Gastrocnemius medialis (tissue), 4 donors: ENCODE data around the gene PRKACB. TPM values are rescaled to one million over a fixed set of nuclear protein-coding genes. Genes with fewer than 3 reads are reported as not detected.
"Not testable (repeated sequence)": the region's sequence is repeated elsewhere in the genome, so short reads cannot be mapped to it uniquely, and the experiment has no call there.

Experiments used
- ATAC-seq, 2 donors: fragments of 150-250 bp; one replicate each; pipeline ENCODE4 v1.9.1; 2016
- DNase-seq, 2 donors: peaks; one replicate each; pipeline ENCODE4 v3.0.0-alpha.2; 2019
- H3K27ac ChIP-seq, 4 donors: fragments of 200-600 bp; sonication (generic); 1 replicate in 1 of 4; 2 replicates in 3 of 4; pipeline ENCODE4 v1.5.1; 2016 to 2018; ENCODE audit warnings: mild to moderate bottlenecking in 2 of 4, moderate library complexity in 1 of 4
- H3K27me3 ChIP-seq, 3 donors: fragments of 200-600 bp; sonication (generic) in 2 of 3; 1 replicate in 1 of 3; 2 replicates in 2 of 3; pipeline versions ENCODE4 v1.5.1 to v1.6.0; 2016 to 2019; ENCODE audit warnings: mild to moderate bottlenecking in 1 of 3, moderate library complexity in 1 of 3
- H3K36me3 ChIP-seq, 2 donors: fragments of 200-600 bp; sonication (generic) in 1 of 2; one replicate each; pipeline ENCODE4 v1.5.1; 2017 to 2018
- H3K4me1 ChIP-seq, 2 donors: fragments of 200-600 bp; sonication (generic) in 1 of 2; one replicate each; pipeline ENCODE4 v1.5.1; 2016 to 2017; ENCODE audit warnings: mild to moderate bottlenecking in 2 of 2
- H3K4me3 ChIP-seq, 4 donors: fragments of 200-600 bp; sonication (generic) in 3 of 4; 1 replicate in 1 of 4; 2 replicates in 3 of 4; pipeline ENCODE4 v1.5.1; 2016 to 2019; ENCODE audit warnings: mild to moderate bottlenecking in 2 of 4
- H3K9me3 ChIP-seq, 3 donors: fragments of 200-600 bp; sonication (generic) in 2 of 3; 1 replicate in 1 of 3; 2 replicates in 2 of 3; pipeline ENCODE4 v1.5.1; 2016 to 2019
- POLR2A ChIP-seq, 2 donors: fragments of 450-650 bp; IDR thresholded peaks; one replicate each; pipeline ENCODE4 v1.6.1; 2017; ENCODE audit warnings: antibody characterized with exemption in 2 of 2, mild to moderate bottlenecking in 2 of 2, moderate library complexity in 2 of 2
- in situ Hi-C, 4 donors: fragments of 200-750 bp; cut with MboI; loops; one replicate each; pipeline versions ENCODE4 v1.15.0 to v1.8.0; 2017; ENCODE audit warnings: low sequenced_read_pairs in 4 of 4
- intact Hi-C: fragments of 100-400 bp; cut with DNase I; formaldehyde crosslinking; loops from one replicate; pipeline ENCODE4 v1.15.1; 2023; ENCODE audit warnings: low total_unique reads
- total RNA-seq, 4 donors: library from RNA; depleted of rRNA; stranded (reverse); fragments of >200 nt; gene quantifications; one replicate each; pipeline versions ENCODE4 v1.1.0 to v1.2.3, GENCODE V29; 2016
- TF ChIP-seq, protein P1 (sequence below), 5 experiments: fragments of 450-650 bp in 3 of 5; fragments of 200-600 bp in 2 of 5; sonication (generic) in 2 of 5; IDR thresholded peaks in 4 of 5; conservative IDR thresholded peaks in 1 of 5; 1 replicate in 4 of 5; 2 replicates in 1 of 5; pipeline ENCODE4 v1.5.1; 2016 to 2019; ENCODE audit warnings: antibody characterized with exemption in 5 of 5, mild to moderate bottlenecking in 3 of 5, moderate library complexity in 3 of 5

The PRKACB gene
- total RNA-seq, 4 donors from 2014 or later = 4.2 to 12.4 (median 7.0) TPM

DNA sequence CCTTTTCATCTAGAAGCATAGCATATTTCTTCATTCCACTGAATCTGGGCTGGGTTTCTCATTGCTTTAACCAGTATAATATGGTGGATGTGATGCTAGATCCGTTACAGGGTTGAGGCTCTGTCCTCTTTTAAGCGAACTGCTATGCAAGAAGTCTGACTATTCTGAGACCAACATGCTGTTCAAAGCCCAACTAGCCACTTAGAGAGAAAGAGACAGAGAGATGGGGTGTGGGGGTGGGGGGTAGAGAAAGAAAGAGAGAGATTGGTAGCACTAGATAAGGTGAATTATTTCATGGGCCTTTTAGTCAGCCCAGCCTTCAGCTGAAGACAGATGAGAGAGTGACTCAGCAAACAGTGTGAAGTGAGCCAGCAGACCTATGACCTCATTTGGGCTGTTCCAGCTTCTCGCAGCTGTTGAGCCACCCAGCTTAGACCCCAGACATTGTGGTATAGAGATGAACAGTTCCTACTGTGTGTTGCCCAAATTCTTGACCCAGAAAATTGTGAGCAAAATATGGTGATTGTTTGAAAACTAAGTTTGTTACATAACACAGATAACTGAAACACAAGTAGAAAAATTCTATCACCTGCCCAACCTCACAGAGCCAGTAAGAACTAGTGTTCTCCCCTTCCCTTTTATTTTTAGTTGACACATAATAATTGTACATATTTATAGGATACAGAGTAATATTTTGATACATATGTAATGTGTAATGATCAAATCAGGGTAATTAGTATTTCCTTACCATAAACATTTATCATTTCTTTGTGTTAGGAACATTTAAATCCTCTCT, 40.7 kb upstream of the PRKACB start:
- no peak for TF ChIP-seq POLR2A (IDR thresholded peaks at IDR 0.05)
- TF ChIP-seq, protein P1, sequence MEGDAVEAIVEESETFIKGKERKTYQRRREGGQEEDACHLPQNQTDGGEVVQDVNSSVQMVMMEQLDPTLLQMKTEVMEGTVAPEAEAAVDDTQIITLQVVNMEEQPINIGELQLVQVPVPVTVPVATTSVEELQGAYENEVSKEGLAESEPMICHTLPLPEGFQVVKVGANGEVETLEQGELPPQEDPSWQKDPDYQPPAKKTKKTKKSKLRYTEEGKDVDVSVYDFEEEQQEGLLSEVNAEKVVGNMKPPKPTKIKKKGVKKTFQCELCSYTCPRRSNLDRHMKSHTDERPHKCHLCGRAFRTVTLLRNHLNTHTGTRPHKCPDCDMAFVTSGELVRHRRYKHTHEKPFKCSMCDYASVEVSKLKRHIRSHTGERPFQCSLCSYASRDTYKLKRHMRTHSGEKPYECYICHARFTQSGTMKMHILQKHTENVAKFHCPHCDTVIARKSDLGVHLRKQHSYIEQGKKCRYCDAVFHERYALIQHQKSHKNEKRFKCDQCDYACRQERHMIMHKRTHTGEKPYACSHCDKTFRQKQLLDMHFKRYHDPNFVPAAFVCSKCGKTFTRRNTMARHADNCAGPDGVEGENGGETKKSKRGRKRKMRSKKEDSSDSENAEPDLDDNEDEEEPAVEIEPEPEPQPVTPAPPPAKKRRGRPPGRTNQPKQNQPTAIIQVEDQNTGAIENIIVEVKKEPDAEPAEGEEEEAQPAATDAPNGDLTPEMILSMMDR (IDR thresholded peaks at IDR 0.05 in 4 of 5, conservative IDR thresholded peaks at IDR 0.05 in 1 of 5) = no peak
- in situ Hi-C loops = loop anchor here in 1 of 4 donors (25.0 kb wide), 1 partner anchor 166 kb away; no protein-coding TSS in a partner anchor

DNA sequence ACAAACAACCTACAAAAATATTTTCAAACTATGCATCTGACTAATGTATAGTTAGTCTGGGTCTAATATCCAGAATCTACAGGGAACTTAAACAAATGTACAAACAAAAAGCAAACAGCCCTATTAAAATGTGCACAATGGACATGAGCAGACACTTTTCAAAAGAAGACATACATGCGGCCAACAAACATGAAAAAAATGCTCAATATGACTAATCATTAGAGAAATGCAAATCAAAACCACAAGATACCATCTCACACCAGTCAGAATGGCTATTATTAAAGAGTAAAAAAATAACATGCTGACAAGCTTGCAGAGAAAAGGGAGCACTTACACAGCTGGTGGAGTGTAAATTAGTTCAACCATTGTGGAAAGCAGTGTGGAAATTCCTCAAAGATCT, 36.5 kb upstream of the PRKACB start:
- DNase-seq, H3K27me3 ChIP-seq, H3K4me3 ChIP-seq, H3K27ac ChIP-seq, intact Hi-C loops, H3K9me3 ChIP-seq, ATAC-seq, H3K36me3 ChIP-seq: not testable (repeated sequence)
- H3K4me1 ChIP-seq = peaks cover 10 to 11% of the 10 kb centered on the region in 2 donors
- in situ Hi-C loops = loop anchor here in 1 of 4 donors (25.0 kb wide), 1 partner anchor 170 kb away; no protein-coding TSS in a partner anchor

More for the DNA sequence above, 40.7 kb upstream of the PRKACB start:
- no peak overlapping the region for H3K4me3 ChIP-seq
- H3K4me1 ChIP-seq = peaks cover 10 to 11% of the 10 kb centered on the region in 2 donors
- intact Hi-C loops = no loop called here
- ATAC-seq = peak; percentile 80 to 98
- no peaks in the 10 kb centered on the region for H3K36me3 ChIP-seq
- peak in 1 of 2 donors; percentile 39 for DNase-seq
- H3K27ac ChIP-seq = peak overlapping the region; percentile 39 to 61 (median 54)
- no peaks in the 10 kb centered on the region for H3K27me3 ChIP-seq
- H3K9me3 ChIP-seq = no peaks in the 10 kb centered on the region

- intact Hi-C loops = no loop called here
- in situ Hi-C loops = loop anchor here in 1 of 4 donors (25.0 kb wide), 1 partner anchor 171 kb away; no protein-coding TSS in a partner anchor
These were observed 36.1 kb upstream of the PRKACB start for GRCh38 chr1:84107955-84108354.

DNA sequence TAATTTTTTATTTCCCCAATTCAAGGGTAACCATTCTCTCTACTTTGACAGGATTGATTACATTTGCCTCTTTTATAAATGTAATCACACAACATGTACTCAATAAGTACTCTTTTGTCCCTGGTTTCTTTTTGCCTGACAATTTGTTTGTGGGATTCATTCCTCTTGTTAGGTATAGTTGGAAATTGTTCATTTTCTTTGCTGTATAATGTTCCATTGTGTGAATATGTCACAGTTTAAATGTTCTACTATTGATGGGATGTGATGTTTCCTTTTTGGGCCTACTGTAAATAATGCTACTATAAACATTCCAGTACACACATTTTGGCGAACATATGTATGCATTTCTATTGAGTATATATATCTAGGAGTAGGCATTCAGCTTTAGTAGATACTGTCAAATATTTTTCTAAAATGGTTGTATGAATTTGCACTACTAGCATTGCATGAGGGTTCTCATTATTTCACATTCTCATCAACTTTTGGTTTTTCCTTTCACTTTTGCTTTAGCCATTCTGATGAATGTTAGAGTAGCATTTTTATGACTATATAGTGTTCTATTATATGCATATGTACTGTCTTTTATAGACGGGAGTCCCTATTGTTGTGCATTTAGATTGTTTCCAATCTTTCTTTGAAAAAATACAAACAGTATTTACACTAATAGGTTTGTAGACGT, 35.0 kb upstream of the PRKACB start:
- TF ChIP-seq, protein P1 (IDR thresholded peaks at IDR 0.05 in 4 of 5, conservative IDR thresholded peaks at IDR 0.05 in 1 of 5) = no peak
- TF ChIP-seq POLR2A (IDR thresholded peaks at IDR 0.05) = no peak
- no peak overlapping the region for H3K4me3 ChIP-seq
- no peaks in the 10 kb centered on the region for H3K27me3 ChIP-seq
- ATAC-seq = no peak
- no peak for DNase-seq
- no peaks in the 10 kb centered on the region for H3K9me3 ChIP-seq
- H3K4me1 ChIP-seq = peaks cover 0 to under 1% of the 10 kb centered on the region in 2 donors
- in situ Hi-C loops = loop anchor here in 1 of 4 donors (25.0 kb wide), 1 partner anchor 172 kb away; no protein-coding TSS in a partner anchor
- no peaks in the 10 kb centered on the region for H3K36me3 ChIP-seq
- intact Hi-C loops = no loop called here
- no peak overlapping the region for H3K27ac ChIP-seq

More at GRCh38 chr1:84107955-84108354, 36.1 kb upstream of the PRKACB start:
- DNase-seq = no peak
- ATAC-seq = no peak
- Histone ChIP-seq H3K4me1 (peaks cover 7 to 11% of the 10 kb centered on the region in 2 donors), H3K4me3 (no peak overlapping the region), H3K27ac (no peak overlapping the region), H3K36me3 (no peaks in the 10 kb centered on the region), H3K9me3 (no peaks in the 10 kb centered on the region), H3K27me3 (no peaks in the 10 kb centered on the region)
- TF ChIP-seq POLR2A (IDR thresholded peaks at IDR 0.05) = no peak
- TF ChIP-seq, protein P1 (IDR thresholded peaks at IDR 0.05 in 4 of 5, conservative IDR thresholded peaks at IDR 0.05 in 1 of 5) = no peak

- in situ Hi-C loops (loop anchor here in 1 of 4 donors (25.0 kb wide), 1 partner anchor 173 kb away; no protein-coding TSS in a partner anchor), intact Hi-C loops (no loop called here)
- no peak overlapping the region for H3K4me3 ChIP-seq
- H3K27me3 ChIP-seq = no peaks in the 10 kb centered on the region
- H3K36me3 ChIP-seq = no peaks in the 10 kb centered on the region
- H3K27ac ChIP-seq = no peak overlapping the region
- TF ChIP-seq, protein P1 (IDR thresholded peaks at IDR 0.05 in 4 of 5, conservative IDR thresholded peaks at IDR 0.05 in 1 of 5) = no peak
- TF ChIP-seq POLR2A (IDR thresholded peaks at IDR 0.05) = no peak
- DNase-seq = no peak
- no peaks in the 10 kb centered on the region for H3K4me1 ChIP-seq
- H3K9me3 ChIP-seq = no peaks in the 10 kb centered on the region
- no peak for ATAC-seq
These were observed 33.4 kb upstream of the PRKACB start for GRCh38 chr1:84110629-84111028.
